Fibroblast of the aortic adventitia (primary cell): ENCODE results near the gene HNRNPA3. TPM values are rescaled to one million over a fixed set of nuclear protein-coding genes. Genes with fewer than 3 reads are reported as not detected.

Source experiments
- DNase-seq: peaks from one replicate; pipeline ENCODE4 v3.0.0-alpha.2; 2010; ENCODE audit warnings: low read depth
- H3K4me3 ChIP-seq: 2 replicates; pipeline ENCODE4 v1.5.1; 2011; ENCODE audit warnings: low read depth, mild to moderate bottlenecking, control low read depth, low read length, moderate library complexity
- total RNA-seq: library from RNA; depleted of rRNA; stranded (reverse); fragments of >200 nt; gene quantifications from 2 replicates; pipeline ENCODE4 v1.2.3, GENCODE V29; 2012; ENCODE audit warnings: low replicate concordance
- TF ChIP-seq, protein P1 (sequence below): IDR thresholded peaks from 2 replicates; pipeline ENCODE4 v1.5.1; 2011; ENCODE audit warnings: mild to moderate bottlenecking, low read length, control low read depth, inconsistent platforms; ENCODE audit not compliant: insufficient read depth

HNRNPA3 gene
- total RNA-seq, 1 donor: 43.7 TPM

- no peak overlapping the region for H3K4me3 ChIP-seq
These were observed 25.3 kb downstream of the HNRNPA3 start for GRCh38 chr2:177237932-177238331.

GRCh38 chr2:177239053-177239452, 26.5 kb downstream of the HNRNPA3 start:
- TF ChIP-seq, protein P1, sequence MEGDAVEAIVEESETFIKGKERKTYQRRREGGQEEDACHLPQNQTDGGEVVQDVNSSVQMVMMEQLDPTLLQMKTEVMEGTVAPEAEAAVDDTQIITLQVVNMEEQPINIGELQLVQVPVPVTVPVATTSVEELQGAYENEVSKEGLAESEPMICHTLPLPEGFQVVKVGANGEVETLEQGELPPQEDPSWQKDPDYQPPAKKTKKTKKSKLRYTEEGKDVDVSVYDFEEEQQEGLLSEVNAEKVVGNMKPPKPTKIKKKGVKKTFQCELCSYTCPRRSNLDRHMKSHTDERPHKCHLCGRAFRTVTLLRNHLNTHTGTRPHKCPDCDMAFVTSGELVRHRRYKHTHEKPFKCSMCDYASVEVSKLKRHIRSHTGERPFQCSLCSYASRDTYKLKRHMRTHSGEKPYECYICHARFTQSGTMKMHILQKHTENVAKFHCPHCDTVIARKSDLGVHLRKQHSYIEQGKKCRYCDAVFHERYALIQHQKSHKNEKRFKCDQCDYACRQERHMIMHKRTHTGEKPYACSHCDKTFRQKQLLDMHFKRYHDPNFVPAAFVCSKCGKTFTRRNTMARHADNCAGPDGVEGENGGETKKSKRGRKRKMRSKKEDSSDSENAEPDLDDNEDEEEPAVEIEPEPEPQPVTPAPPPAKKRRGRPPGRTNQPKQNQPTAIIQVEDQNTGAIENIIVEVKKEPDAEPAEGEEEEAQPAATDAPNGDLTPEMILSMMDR: no peak
- DNase-seq: no peak
- H3K4me3 ChIP-seq: no peak overlapping the region

More at GRCh38 chr2:177237932-177238331, 25.3 kb downstream of the HNRNPA3 start:
- DNase-seq: no peak
- TF ChIP-seq, protein P1: no peak

GRCh38 chr2:177239932-177240630, 27.5 kb downstream of the HNRNPA3 start:
- H3K4me3 ChIP-seq: peak overlapping the region; percentile 31
- DNase-seq: peak; percentile 67

DNA sequence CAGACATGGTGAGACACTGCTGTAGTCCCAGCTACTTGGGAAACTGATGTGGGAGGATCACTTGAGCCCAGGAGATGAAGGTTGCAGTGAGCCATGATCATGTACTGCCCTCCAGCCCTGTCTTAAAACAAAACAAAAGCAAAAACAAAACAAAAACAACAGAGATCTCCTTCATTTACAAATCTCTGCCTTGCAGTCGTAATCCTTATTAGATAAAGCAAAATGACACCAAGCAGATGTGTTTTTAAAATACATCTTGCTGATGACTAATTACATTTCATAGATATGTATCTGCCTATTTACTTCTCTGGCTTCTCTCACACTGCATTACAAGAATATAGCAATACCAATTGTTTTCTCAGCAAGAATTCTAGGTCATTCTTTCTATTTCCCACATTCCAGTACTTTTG, 29.1 kb downstream of the HNRNPA3 start:
- TF ChIP-seq, protein P1: no peak
- peak overlapping the region; percentile 39 for H3K4me3 ChIP-seq
- no peak for DNase-seq

More at GRCh38 chr2:177239932-177240630, 27.5 kb downstream of the HNRNPA3 start:
- TF ChIP-seq, protein P1: no peak

DNA sequence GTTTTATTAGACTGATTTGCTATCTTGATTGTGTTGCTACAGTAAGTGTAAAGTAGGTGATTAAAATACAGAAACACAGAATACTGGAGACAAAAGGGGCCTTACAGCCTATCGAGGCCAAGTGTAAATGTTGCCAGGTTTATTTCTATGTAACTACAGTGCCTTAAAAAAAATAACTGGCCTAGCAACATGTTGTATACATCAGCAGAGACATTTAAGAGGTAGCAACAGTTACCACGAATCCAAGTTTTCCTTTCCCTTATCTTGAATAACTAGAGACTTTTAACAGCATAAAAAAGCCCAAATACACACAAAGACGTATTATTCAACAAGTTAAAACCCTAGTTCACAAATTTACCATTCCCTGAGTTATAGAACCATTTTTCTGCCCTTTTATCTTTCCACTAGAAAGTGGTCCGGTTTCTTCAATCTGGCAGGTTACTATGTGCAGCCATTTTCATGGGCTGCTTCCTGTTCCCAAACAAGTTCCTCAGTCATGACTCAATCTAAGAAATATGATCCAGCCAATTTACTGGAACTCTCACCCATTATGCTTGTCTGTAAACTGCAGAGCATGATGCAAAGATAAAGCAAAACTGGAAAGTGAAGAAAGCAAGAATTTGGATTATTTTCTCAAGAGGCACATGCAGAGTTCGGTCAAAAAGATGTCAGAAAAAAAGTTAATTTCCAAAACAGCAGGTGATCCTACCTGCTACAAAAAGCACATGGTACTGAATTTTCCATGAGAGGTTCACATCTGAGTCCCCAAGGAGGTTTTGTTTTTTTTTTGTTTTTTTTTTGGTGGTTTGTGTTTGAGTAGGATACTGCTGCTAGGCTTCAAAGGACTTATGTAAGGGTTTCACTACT, 29.8 kb downstream of the HNRNPA3 start:
- TF ChIP-seq, protein P1: no peak
- H3K4me3 ChIP-seq: peak overlapping the region; percentile 39
- DNase-seq: peak; percentile 98

DNA sequence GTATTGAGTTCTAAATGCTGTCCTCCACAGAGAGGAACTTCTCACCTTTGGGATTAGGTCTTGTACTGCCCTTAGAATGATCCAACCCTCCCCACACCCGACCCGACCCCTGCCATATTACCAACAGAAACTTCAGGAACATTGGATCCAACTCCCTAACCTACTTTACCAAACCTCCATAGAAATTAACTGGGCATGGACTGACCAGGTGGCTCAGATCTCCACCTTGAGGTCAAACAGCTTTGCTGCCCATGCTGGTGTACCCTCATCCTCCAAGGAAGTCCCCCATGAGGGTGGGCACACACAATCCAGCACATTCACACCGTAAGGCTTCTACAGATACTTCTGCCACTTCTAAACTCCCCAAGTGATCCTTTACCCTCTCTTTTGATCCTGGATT, 30.5 kb downstream of the HNRNPA3 start:
- peak overlapping the region; percentile 29 for H3K4me3 ChIP-seq
- DNase-seq: no peak
- TF ChIP-seq, protein P1: no peak
